Dedifferentiated amniotic fluid mesenchymal stem cell (primary cell): Measurements from ENCODE around the gene PPP2R5C.
"Not testable (repeated sequence)": the region's sequence is repeated elsewhere in the genome, so short reads cannot be mapped to it uniquely, and the experiment has no call there.

Experiments
- DNase-seq: peaks from one replicate; pipeline ENCODE4 v3.0.0-alpha.2; 2016; ENCODE audit errors: extremely low spot score

PPP2R5C gene

DNA sequence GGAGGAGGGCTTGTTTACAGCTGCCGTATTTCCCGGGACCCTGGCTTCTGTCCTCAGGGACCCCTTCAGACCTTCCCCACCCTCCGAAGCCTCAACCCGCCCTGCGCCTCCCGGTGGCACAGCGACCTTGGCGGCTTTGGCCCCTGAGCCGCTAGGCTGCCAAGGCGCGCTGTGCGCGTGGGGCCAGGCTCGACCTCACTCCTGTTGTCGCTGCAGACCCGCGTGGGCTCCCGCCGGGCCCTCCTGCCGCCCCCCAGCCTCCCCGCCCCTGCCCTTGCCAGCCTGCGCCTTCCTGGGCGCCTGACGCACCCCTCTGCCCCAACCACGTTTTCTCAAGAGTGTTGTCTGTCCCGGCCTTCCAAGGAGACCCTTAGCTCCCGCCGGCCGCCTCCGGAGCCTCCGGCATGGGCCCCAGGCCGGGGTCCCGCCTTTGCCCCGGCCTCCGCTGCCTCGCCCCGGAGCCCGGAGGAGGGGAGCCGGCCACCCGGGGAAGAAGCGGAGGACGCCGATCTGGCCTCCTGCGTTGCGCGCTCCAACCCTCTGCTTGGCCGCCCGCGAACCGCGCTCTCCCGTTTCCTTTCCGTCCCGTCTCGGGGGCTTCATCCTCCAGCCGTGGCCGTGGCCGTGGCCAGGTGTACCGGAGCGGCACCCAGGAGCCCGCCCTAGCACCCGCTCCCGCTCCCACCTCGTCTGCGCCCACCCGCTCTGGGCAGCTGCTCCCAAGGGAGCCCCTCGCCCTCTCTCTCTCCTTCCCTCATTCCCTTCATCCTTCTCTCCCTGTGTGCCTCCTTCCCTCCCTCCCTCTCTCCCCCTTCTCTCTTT, 19.9 kb downstream of the PPP2R5C start:
- no peak for DNase-seq

DNA sequence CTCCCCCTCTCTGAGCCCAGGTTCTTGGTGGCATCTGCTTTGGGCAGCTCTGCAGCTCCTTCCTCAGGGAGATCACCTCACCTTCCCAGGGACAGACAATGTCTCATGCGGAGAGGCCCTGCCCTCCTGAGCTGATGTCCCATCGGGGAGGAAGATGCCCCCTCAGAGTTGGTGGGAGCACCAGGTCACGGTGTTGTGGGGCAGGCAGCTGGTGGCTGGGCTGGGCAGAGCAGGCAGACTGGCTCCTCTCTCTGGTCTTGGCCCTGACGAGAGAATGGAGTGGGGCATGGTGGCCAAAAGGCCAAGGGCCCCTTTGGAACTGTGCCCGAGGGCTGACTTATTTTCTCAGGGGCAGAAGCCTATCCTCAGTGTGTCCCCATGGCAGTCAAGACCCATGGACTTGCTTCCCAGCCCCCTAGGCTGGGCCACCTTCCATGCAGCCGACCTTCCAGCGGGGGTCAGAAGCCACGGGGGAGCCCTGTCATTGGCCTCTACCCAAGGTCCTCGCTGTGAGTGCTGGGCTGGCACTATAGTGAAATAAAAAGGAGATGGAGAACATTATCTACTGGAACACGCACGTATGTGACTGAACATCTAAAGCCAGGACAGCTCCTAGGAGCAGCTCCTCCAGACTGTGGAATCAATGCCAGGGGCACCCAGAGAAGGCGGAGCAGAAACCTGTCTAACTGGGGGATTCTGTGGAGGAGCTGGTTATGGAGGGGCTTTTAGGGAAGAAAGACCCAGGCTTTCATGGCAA, 21.9 kb downstream of the PPP2R5C start:
- no peak for DNase-seq

DNA sequence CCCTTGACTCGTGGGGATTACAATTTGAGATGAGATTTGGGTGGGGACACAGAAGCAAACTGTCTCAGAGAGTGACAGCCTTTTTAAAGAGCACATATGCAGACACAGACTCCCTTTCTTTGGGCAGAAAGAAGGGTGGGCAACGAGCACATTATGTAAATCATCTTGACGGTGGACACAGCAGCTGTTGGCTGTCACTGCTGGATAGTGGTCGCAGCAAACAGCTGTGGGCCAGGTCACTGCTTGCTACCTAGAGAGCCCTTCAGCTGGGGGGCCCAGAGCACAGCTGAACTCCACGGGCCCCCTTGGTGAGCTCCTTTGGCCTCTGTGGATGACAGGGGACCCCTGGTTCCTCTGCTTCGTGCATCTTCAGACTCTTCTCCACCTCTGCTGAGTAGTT, 23.1 kb downstream of the PPP2R5C start:
- DNase-seq: no peak

DNA sequence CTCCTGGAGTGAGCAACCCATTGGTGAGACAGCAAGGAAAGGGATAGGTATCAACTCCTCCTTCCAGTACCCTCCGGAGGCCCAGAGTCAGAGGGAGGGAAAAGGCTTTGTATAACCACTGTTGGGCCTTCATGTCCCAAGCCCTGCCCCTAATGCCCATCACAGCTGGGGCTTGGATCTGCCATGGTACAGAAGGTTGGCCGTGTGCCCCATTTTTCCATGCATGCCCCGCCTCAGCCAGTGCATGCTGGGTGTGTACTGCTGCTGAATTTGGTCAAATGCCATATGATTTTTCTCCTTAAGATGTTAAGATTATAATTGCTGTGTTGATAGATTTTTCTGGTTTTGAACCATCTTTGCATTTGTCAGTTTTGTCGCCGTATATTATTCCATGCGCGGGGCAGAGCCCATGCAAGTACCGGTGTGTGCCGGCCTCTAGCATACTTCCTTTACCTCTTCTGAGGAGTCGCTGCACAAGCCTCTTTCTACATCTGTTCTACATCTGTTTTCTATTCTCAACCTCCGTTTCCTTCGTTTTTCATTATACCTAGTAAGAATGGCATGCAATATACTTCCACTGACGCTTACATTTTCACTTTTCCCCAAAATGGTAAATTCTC, 26.6 kb downstream of the PPP2R5C start:
- peak; percentile 19 for DNase-seq

DNA sequence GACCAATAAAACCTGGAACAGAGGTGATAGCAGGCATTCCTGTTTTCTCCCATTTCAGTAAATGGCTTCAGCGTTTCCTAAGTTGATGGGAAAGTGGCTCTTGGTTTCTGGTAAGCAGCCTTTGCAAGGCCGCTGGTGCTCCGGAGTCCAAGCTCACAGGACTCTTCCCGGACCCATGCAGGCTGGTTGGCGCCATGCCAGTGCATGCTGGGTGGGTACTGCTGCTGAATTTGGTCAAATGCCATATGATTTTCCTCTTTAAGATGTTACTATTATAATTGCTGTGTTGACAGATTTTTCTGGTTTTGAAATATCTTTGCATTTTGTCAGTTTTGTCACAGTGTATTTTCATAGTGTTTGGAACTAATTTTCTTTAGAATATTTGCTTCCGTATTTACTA, 27.7 kb downstream of the PPP2R5C start:
- no peak for DNase-seq

DNA sequence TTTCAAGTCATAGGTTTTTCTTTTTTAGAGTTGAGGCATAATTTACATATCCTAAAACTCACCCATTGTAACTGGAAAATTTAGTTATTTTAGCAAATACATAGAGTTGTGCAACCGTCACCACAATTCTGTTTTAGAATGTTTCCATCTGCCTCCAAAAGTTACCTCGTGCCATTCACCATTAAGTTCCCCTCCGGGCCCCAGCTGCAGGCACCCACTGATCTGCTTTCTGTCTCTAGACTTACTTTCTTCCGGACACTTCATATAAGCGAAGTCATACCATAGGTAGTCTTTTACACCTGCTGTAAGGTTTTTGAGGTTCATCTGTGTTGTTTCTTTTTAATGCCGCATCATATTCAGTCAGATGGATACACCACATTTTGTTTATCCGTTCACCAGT, 28.7 kb downstream of the PPP2R5C start:
- DNase-seq: no peak

DNA sequence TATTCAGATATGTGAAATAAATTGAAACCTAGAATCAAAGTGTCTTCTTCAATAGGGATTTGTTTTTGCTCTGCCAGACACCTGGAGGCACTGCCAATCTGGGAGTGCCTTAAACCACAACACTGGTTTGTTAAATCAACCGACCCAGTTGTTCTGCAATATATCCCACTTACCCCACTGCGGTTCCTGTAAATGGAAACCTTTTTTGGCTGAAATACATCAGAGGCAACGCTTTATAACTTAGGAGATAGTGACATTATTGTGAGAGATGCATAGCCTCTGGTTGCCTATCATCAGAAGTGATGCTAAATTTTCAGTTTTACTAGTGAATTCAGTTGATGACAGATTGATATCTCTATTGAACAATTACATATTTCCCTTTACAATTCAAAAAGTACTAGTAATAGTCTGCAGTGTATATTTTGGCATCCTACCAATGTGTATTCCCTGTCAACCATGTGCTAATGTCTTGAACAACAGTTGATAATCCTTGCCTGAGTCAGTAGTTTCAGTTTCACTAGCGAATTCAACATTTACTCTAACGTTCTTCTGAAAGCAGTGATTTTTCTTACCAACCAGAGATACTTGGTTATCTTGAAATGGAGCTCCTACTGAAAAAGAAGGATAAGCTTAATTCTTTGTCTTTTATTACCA, 30.5 kb downstream of the PPP2R5C start:
- DNase-seq: no peak

DNA sequence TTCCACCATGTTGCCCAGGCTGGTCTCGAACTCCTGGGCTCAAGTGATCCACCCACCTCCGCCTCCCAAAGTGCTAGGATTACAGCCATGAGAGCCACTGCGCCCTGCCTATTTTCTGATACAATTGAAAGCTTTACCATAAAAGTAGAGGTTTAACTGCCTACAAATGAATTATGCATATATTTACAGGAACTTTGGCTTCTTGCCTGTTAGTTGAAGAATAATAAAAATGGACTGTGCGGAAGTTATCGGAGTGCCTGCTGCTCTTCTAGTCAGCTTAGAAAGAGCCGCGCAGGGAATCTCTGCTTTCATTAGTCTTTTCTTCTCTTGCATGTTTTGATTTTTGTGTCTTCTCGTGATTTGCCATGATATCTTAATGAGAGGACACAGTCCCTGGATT, 34.5 kb downstream of the PPP2R5C start:
- no peak for DNase-seq

DNA sequence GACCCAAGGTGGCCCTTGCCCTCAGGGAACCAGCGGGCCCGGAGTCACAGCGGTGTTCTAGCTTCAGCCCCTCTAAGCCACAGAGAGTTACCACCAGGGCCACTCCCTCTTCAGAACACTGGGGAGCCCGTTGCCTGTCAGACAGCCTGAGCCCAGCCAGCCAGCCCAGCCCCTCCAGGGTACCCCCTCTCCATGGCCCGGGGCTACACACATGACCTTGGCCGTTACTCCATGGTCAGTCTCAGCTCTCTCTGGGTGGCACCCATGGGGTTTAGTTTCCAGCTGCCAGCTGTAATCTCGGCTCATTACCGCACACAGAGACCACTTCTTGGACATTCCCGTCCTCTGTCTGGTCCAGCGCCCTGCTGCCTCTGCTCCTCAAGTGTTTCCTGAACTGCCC, 35.0 kb downstream of the PPP2R5C start:
- DNase-seq: no peak

DNA sequence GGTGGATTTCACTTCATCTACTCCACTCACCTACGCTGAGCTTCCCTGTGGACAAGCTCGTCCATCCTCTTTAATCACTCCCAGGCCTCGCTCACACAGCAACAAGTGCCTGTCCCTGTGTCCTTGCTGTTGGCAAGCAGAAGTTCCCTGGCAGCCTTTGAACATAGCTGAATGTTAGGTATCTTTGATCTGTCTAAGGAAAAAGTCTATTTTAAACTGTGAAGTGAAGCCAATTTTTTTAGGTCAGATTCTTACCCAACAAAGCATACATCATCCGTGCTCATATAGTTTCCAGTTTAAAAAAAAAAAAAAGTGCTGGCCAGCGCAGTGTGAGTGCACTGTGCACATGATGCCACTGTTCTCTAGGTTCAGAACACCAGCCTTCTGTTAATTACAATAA, 36.3 kb downstream of the PPP2R5C start:
- no peak for DNase-seq

DNA sequence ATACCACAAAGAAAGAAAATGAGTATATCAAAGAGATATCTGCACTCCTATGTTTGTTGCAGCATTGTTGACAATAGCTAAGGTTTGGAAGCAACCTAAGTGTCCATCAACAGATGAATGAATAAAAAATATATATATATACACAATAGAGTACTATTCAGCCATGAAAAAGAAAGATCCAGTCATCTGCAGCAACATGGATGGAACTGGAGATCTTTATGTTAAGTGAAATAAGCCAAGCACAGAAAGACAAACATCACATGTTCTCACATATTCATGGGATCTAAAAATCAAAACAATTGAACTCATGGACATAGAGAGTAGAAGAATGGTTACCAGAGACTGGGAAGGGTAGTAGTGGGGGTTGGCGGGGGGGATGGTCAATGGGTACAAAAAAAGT, 42.9 kb downstream of the PPP2R5C start:
- DNase-seq: not testable (repeated sequence)

DNA sequence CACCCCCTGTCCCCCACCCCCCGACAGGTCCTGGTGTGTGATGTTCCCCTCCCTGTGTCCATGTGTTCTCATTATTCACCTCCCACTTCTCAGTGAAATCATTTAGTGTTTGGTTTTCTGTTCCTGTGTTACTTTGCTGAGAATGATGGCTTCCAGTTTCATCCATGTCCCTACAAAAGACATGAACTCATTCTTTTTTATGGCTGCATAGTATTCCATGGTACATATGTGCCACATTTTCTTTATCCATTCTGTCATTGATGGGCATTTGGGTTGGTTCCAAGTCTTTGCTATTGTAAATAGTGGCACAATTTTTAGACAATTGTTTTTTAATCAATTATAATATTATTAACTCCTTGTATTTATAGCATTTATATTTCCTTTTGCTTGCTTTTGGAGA, 44.7 kb downstream of the PPP2R5C start:
- DNase-seq: not testable (repeated sequence)

DNA sequence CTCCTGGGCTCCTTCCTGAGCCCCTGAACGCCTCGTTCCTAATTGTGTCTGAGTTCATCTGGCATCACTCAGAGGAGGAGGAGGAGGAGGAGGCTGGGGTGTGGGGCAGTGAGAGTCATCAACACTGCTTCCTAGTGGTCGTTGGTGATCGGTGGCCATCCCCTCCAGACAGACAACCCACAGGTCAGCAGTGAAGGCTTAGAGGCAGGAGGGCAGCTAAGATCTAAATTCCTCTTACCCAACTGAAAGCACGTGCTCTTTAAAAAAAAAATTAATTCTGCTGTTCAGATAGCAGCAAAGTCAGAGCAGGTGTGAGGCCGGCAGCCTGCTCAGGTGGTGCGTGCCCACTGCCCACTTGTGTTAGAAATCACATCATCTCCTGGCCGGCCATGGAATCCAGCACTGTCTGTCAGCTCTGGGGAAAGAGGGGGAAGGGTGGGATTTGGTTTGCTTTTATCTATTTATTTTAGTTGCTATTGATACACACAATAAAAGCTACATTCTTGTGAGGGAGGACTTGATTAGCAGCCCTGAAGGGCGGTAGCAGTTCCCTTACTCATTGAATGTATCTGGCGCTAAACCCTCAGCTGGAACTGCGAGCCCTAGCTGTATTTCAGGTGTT, 46.6 kb downstream of the PPP2R5C start:
- DNase-seq: no peak

DNA sequence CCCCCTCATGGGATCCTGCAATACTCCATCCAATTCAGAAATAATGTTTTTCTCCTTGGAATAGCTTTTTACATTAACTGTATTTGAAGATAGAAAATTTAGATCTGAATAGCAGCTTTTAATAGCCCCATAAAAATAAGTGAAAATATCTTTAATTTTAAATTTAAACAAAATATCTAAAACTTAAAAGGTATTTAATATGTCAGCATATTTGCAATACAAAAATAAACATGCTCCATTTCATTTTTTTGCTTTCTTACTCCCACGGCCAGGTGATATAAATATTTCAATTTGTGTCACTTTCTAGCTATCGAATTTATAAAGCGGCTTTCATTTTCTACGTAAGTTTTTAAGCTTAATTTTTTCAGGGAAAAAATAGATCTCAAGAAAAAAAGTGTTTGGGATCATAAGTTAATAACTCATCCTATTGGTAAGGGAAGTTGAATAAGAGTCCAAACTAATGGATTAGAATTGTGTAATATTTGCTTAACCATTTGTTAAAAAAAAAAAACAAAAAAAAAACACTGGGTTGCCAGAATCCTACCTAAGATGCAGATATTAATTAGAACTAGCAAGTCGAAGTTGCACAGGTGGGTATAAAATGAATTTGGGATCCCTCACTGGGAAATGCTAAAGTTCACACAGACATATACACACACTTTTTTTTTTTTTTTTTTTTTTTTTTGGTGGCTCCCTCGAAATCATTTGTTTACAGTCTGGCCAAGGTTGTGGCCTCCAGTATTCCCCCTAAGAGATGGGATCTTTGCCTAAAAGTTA, 47.6 kb downstream of the PPP2R5C start:
- DNase-seq: no peak

DNA sequence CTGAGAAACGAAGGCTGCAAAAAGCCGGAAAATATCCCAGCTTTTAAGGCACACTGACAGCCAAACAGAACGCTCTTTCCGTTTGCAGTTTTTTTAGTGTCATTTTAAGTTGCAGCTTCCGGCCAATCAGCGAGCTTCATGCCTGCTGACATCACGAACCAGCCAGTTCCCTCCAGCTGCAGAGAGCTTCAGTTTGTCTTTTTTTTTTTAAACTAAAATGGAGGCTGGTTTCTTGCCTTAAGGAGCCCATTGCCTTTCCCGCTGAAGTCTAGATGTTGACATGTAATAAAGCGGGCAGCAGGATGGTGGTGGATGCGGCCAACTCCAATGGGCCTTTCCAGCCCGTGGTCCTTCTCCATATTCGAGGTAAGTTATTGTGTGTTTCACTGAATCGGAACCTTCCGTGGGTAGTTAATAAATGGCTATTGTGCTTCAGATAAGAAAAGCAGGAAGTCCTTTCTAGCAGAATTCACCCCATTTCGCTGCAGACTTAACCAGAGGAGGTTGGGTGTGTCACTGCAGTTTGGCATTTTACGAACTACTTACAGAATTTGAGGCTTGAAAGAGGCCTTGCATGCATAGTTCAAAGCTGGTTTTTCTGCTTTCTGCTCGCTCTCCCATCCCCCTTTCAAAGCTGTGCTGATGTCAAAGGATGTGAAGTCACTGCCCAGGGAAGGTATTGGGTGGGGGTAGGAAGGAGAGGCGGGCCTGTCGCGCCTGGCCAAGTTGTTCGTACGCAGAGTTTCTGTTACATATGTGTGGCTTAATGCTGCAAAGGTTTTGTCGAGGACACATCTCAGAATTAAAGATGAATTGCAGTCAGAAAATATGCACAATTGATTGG, 48.4 kb downstream of the PPP2R5C start:
- peak; percentile 94 for DNase-seq

DNA sequence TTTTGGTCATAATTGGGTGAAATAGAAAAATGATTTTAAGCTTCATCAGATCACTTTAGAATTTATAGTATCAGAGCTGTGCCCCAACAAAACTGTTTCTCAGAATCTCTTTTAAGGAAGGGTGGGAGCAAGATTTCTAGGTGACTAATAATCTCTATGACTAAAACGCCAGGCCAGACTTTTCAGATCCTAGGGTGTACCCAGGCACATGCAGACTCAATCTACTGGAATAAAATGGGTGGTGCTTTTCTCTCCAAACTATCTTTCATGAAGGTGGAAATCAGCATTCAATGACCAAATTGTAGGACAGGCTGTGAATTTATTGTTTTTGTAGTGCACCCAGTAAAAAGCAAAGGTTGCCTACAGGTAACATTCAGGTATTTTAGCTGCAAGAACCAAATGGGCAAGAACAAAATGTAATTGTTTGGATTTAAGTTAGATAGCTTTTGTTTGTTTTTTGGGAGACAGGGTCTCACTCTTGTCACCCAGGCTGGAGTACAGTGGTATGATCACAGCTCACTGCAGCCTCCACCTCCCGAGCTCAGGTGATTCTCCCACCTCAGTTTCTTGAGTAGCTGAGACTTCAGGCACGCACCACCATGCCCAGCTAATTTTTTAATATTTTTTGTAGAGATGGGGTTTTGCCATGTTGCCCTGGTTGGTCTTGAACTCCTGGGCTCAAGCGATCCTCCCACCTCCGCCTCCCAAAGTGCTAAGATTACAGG, 49.5 kb downstream of the PPP2R5C start:
- DNase-seq: no peak

DNA sequence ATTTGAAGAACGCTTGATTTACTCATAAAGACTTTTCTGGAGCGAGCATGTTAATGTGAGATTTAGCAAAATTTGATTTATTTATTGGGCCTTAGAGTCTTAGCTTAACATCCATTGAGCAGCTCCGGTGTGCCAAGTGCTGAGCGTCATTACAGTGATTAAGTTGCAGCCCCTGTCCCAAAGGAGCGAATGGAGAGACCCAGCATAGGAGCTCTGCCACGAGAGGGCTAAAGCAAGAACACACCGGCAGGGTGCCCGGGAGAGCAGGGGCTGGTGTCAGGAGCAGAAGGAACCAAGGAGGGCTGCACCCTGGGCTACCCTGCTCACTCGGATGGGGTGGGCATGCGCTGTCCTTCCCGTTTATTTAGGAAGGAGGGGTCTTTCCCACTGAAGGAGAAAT, 50.6 kb downstream of the PPP2R5C start:
- no peak for DNase-seq

DNA sequence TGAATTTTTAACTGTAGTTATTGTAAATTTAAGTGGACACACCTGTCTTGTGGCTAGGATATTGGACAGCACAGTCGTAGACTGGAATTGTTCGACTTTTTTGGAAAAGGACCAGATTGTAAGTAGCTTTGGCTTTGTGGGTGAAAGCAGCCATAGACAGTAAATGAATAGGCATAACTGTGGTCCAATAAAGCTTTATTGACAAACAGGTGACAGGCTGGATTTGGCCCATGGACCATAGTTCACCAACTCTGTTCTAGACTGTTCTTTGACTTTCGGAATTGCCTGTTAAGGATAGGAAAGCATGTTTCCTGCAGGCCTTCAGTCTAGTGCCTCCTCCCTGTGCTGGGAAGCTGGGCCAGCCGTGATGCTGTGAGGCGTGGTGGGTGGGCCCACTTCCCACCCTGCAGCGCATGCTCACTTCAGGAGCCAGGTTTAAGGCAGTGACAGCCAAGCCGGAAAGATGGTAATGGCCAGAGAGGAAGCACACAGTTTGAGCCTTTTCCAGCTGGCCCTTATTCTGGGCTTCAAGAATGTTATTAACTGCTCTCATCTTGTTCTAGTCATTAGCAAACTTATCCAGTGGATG, 51.8 kb downstream of the PPP2R5C start:
- DNase-seq: no peak

DNA sequence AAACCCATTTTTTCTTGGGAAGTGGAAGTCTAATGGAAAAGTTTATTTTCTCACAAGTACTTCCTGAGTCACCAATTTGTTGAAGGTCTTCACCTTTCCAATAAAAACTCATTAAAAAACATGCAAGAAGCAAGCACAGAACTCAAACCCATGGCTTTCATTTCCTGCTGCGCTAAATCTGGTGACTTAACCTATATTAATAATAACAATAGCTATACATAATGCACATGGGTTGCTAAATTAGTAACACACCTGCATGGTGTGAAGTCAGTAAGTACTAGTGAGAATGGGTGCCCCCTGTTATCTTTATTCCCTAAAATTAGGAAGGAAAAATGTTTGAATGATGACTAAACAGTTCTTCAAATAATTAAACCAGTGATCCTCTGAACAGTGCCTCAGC, 52.3 kb downstream of the PPP2R5C start:
- DNase-seq: no peak
